GM19193 (cell line): ENCODE data around the gene P2RY11.

Experiments
- POLR2A ChIP-seq: IDR thresholded peaks from 4 replicates; pipeline ENCODE4 v1.6.1; 2011; ENCODE audit not compliant: insufficient read depth, insufficient read length; ENCODE audit errors: extremely low read depth

Gene P2RY11

DNA sequence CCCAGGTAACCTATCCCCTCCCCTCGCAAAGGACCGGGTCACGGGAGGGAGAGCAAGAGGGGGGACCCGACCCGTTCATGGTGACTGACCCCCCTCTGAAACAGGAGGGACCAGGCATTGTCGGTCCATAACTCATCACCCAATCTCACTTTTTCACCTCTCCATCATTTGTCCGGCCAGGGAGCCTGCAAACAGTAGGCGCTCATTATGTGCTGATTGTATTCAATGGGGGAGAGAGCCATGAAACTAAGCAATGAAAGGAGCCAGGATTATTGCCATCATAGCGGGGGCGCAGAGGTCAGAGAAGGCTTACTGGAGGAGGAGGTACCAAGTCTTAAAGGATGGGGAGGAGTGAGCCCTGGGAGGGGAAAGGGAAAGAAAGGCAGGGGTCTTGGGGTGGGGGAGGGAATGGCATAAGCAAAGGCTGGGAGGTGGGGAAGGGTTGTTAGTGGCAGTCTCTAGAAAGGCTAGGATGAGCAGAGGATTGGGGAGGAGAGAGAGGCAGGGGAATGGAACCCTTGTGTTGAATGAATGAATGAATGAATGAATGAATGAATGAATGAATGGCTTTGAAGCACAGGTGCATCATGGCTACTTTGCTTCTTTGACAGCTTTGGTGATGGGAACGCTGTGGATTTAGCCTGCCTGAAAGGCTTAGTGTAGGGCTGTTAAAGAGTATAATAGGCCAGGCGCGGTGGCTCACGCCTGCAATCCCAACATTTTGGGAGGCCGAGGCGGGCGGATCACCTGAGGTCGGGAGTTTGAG is 24.0 kb upstream of the P2RY11 start:
- TF ChIP-seq POLR2A = no peak

DNA sequence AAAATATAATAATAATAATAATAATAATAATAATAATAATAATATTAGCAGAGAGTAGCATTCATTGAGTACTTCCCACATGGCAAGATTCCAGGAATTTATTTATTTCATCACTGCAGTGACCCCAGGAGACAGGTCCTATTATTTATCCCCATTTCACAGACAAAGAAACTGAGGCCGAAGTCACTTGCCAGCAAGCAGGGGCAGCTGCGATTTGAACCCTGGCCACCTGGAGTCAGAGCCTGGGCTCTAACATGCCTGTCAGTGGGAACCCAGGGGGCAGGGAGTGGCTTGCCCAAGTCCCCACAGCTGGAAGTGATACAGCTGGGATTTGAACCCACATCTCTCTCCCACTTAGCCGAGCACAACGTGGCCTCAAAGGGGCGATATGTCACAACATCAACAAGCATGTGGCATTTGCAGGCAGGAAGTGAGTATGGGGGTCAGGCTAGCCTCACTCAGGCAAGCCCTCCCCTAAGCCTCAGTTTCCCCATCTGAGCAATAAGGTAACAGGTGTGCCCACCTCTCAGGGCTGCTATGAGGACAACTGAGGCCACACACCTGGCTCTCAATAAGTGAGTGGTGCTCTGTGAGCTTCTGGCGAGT is 22.4 kb upstream of the P2RY11 start:
- peak; percentile 13 for TF ChIP-seq POLR2A

DNA sequence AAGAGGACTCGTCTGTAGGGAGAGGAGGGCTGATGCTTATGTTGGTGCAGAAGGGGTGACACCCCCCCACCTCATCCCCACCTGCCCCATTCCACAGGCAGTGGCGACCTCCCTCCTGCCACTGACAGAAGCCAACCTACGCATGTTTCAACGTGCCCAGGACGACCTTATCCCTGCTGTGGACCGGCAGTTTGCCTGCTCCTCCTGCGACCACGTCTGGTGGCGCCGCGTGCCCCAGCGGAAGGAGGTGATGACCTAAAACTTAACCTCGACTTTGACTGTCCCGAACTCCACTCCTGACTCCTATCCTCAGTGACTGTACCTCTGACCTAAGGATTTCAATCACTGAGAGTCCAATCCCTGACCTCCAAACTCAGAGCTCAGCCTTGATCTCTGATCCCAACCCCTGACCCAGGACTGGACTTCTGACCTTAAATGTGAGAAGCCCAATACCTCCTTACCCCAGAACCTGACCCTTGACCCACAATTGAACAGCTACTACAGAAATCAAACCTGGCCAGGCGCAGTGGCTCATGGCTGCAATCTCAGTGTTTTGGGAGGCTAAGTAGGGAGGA is 21.6 kb upstream of the P2RY11 start:
- peak; percentile 17 for TF ChIP-seq POLR2A

DNA sequence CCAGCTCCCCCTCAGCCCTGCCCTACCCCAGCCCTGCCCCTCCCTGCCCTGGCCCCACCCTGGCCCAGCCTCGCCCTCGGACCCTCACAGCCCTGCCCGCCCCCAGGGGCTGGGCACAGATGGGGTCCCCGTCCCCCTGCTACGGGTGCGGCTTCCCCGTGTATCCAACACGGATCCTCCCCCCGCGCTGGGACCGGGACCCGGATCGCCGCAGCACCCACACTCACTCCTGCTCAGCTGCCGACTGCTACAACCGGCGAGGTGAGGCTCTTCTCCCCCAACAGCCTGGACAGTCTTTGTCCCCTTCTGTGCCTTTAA is 20.2 kb upstream of the P2RY11 start:
- no peak for TF ChIP-seq POLR2A

DNA sequence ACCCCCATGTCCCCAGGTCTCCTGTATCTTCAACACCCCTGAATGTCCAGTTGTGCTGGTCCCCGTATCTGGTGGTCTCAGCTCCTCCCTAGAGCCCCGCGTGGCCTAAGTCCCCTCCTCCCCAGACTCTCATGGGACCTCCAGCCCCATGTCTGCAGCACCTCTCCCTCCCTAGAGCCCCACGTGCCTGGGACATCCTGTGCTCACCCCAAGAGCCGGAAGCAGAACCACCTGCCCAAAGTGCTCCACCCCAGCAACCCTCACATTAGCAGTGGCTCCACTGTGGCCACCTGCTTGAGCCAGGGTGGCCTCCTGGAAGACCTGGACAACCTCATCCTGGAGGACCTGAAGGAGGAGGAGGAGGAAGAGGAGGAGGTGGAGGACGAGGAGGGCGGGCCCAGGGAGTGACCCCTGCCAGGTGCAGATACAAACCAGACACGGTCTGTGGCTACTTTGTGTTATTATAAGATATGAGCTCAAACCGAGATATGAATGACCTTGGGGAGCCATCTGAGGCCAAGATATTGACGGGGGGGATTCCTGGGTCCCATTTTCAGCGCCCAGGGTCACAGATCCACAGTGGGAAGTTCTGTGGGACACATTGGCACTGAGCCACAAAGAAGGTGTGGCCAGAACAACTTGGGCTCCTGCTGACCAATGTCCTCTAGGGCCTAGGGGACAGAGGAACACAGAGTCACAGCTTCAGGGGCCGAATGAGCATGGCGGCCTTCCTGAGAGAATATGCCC is 19.4 kb upstream of the P2RY11 start:
- peak; percentile 45 for TF ChIP-seq POLR2A

DNA sequence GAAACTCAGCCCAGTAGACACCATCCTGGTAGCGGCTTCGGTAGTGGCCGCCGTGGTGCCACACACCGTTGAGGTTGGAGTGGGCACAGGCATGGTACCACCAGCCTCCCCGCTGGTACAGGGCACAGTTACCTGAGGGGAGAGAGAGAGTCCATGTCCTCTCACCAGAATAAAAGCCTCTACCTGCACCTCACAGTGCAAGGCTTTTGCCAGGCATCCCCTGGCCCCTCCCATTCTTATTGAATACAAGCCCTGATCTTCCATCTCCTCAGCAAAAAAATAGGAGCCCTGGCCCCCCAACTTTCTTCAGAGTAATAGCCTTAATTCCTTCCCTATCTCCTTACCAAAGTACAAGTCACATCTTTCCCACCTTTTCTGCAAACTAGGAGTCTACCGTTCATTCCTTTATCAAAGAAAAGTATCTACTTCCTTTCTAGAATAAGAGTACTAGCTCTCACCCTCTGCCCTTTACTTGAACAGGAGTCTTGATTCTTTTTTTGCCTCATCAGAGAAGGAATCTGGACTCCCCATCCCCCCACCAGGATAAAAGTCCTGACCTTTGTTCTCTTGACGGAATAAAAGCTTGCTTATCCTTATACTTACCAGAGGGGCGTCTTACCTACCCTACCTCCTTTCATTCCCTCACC is 18.7 kb upstream of the P2RY11 start:
- TF ChIP-seq POLR2A = peak; percentile 9

DNA sequence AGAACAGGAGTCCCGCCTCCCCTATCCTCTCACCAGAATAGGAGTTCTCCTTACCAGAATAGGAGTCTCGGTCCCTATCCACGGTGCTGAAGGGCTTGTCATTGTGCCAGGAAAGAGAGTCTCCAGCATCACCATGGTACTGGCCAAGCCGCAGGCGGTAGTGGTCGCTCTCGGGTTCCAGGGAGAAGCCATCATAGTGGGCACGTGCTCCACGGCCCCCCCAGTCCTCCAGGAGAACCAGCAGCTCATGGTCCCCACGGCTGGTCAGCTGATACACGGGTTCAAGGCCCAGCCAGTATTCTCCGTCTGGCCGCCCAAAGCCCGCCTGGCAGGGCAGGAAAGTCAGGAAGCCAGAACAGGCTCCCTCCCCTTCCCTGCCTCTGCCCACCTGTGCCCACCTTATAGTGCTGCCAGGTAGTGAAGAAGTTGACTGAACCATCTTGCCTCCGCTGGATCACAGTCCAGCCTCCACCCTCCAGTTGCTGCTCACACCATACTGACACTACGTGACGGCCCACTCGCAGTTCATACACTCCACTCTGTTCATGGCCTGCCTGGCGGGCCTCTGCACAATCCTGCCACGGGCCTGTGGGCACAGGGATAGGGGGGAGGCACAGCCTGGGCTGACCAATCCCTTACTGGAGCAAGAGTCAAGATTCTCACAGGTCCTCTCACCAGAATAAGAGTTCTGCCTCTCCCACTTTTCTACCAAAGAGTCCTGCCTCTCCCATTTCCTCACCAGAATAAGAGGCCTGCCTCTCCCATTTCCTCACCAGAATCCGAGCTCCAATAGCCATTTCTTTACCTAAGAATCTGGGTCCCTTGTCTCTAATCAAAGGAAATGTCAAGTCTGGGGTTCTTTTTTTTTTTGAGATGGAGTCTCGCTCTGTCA is 18.0 kb upstream of the P2RY11 start:
- TF ChIP-seq POLR2A = no peak

DNA sequence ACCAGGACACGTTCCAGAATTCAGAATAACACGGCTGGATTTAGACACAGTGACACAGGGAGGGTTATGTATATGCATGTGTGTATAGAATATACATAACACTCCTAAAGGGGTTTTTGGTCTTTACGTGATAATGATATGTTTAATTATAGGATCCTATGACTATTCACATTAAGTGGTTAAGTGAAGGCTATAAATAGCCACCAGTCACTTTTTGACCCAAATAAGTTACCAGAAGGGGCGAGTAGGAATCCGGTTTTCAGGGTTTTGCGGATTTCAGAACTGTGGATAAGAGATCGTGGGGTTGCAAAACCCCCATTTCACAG is 15.9 kb upstream of the P2RY11 start:
- TF ChIP-seq POLR2A = no peak

DNA sequence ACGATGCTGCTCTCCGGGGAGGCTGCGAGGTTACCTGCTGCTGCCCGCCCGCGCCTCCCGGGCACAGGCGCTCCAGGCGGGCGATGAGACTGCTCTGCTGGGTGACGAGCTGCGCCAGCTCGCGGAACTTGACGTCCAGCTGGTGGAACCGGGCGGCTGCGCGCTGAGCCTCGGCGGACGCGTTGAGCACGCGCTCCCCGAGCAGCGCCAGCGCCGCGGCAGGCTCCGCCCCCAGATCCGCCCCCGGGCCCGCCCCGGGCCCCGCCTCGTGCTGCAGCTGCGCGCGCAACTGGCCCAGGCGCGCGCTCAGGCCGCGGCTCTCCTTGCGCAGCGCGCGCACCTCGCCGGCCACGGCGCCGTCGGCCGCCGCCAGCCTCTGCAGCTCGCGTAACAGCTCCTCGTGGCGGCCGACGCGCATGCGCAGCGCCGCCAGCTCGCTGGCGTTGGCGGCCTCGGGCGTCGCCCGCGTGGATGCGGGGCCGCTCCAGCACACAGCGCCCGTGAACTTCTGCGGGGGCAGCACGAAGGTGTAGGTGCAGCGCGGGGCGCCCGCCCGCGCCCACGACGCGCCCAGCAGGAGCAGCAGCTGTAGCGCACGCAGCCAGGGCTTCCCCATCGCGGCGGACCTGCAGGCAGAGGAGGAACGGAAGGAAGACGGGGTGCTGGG is 15.4 kb upstream of the P2RY11 start:
- peak; percentile 78 for TF ChIP-seq POLR2A

GRCh38 chr19:10096615-10096963 is 14.9 kb upstream of the P2RY11 start:
- TF ChIP-seq POLR2A = no peak

GRCh38 chr19:10100163-10100785 is 11.2 kb upstream of the P2RY11 start:
- TF ChIP-seq POLR2A = no peak

DNA sequence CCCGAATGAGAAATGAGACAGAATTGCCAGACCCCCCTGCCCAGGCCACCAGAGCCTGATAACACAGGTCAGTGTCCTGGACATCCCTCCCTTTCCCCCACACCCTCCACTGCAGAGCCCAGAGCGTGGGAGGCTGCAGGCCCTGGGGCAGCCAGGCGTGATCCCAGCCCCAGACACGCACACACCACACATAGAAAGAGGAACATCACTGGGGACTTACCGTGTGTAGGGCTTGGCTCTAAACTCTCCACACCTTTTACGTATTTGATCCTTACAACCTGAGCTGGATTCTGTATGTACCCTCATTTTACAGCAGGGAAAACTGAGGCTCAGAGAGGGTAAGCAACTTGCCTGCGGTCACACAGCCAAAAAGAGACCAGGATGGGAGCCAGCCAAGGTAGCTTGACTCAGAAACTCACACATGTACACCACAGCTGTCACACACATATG is 8.7 kb upstream of the P2RY11 start:
- no peak for TF ChIP-seq POLR2A

- no peak for TF ChIP-seq POLR2A
Measured at GRCh38 chr19:10104130-10104513, 7.4 kb upstream of the P2RY11 start.
